Neural progenitor cell (in vitro differentiated cells): ENCODE results near the gene ASF1A. TPM values are rescaled to one million over a fixed set of nuclear protein-coding genes. Genes with fewer than 3 reads are reported as not detected.

Experiments
- DNase-seq: peaks from one replicate; pipeline ENCODE4 v3.0.0-alpha.2; 2016; ENCODE audit warnings: low spot score
- H2AFZ ChIP-seq: fragments of 200-600 bp; sonication (generic); replicated peaks from 2 replicates; pipeline ENCODE4 v1.6.1; 2016; ENCODE audit warnings: antibody characterized with exemption
- H3F3A ChIP-seq: fragments of 200-600 bp; sonication (generic); 2 replicates; pipeline ENCODE4 v1.6.1; 2016; ENCODE audit warnings: antibody characterized with exemption, low read depth
- H3K27ac ChIP-seq: fragments of 200-600 bp; sonication (generic); 2 replicates; pipeline ENCODE4 v1.5.1; 2016; ENCODE audit warnings: mild to moderate bottlenecking
- H3K27me3 ChIP-seq: fragments of 200-600 bp; sonication (generic); 2 replicates; pipeline ENCODE4 v1.6.1; 2016; ENCODE audit warnings: mild to moderate bottlenecking, moderate library complexity
- H3K36me3 ChIP-seq: fragments of 200-600 bp; sonication (generic); 2 replicates; pipeline ENCODE4 v1.5.1; 2016
- H3K4me1 ChIP-seq: fragments of 200-600 bp; sonication (generic); 2 replicates; pipeline ENCODE4 v1.6.1; 2016; ENCODE audit warnings: mixed run types
- H3K4me2 ChIP-seq: fragments of 200-600 bp; sonication (generic); 2 replicates; pipeline ENCODE4 v1.6.1; 2016
- H3K4me3 ChIP-seq: fragments of 200-600 bp; sonication (generic); 2 replicates; pipeline ENCODE4 v1.5.1; 2016
- H3K79me2 ChIP-seq: fragments of 200-600 bp; sonication (generic); 2 replicates; pipeline ENCODE4 v1.6.1; 2016; ENCODE audit warnings: low read depth
- H3K9ac ChIP-seq: fragments of 200-600 bp; sonication (generic); 2 replicates; pipeline ENCODE4 v1.6.1; 2016
- H3K9me3 ChIP-seq: fragments of 200-600 bp; sonication (generic); 2 replicates; pipeline ENCODE4 v1.5.1; 2016; ENCODE audit warnings: low read depth
- H4K20me1 ChIP-seq: fragments of 200-600 bp; sonication (generic); 2 replicates; pipeline ENCODE4 v1.6.1; 2016; ENCODE audit warnings: low read depth
- H3K27ac Mint-ChIP-seq: 3 replicates; pipeline ENCODE4 v1.8.0; 2021; ENCODE audit warnings: mixed read lengths
- H3K27me3 Mint-ChIP-seq: 2 replicates; pipeline ENCODE4 v1.8.0; 2022; ENCODE audit warnings: low read depth, mild to moderate bottlenecking, inconsistent platforms, moderate library complexity, mixed read lengths; ENCODE audit not compliant: insufficient read depth
- H3K36me3 Mint-ChIP-seq: 3 replicates; pipeline ENCODE4 v1.8.0; 2021; ENCODE audit warnings: mixed read lengths
- H3K4me1 Mint-ChIP-seq: 3 replicates; pipeline ENCODE4 v1.8.0; 2021; ENCODE audit warnings: mixed read lengths
- H3K4me3 Mint-ChIP-seq: 3 replicates; pipeline ENCODE4 v1.8.0; 2021; ENCODE audit warnings: mild to moderate bottlenecking, moderate library complexity, mixed read lengths
- H3K9me3 Mint-ChIP-seq: 3 replicates; pipeline ENCODE4 v1.8.0; 2020; ENCODE audit warnings: mixed read lengths
- EZH2 ChIP-seq: fragments of 200-600 bp; sonication (generic); IDR thresholded peaks from 2 replicates; pipeline ENCODE4 v1.6.1; 2017; ENCODE audit warnings: antibody characterized with exemption, mild to moderate bottlenecking, moderate library complexity
- EZH2phosphoT487 ChIP-seq: fragments of 200-600 bp; sonication (generic); IDR thresholded peaks from 2 replicates; pipeline ENCODE4 v1.6.1; 2017; ENCODE audit warnings: antibody characterized with exemption
- total RNA-seq: library from RNA; depleted of rRNA; stranded (reverse); fragments of >200 nt; gene quantifications from 2 replicates; pipeline ENCODE4 v1.2.3, GENCODE V29; 2015; ENCODE audit warnings: low replicate concordance
- TF ChIP-seq, protein P1 (sequence below): fragments of 200-600 bp; sonication (generic); IDR thresholded peaks from 2 replicates; pipeline ENCODE4 v1.5.1; 2017; ENCODE audit warnings: antibody characterized with exemption, mild to moderate bottlenecking

ASF1A gene
- total RNA-seq, 1 donor from 2014 or later = 54.8 TPM

DNA sequence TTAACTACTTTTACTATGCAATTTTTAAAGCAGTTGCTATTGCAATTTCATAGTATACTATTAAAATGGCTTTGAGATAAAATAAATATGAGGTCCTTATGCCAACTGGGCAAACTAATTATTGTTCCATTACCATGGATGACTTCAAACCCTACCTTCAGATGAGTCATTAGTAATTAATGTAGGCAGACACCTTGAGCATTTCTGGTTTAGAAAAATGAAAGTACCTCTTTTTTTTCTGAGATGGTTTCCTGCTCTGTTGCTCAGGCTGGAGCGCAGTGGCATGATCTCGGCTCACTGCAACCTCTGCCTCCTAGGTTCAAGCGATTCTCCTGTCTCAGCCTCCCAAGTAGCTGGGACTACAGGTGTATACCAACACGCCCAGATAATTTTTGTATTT lies 11.9 kb downstream of the ASF1A start:
- no peak overlapping the region for H3K9ac ChIP-seq
- no peaks in the 10 kb centered on the region for H3K9me3 ChIP-seq
- H2AFZ ChIP-seq = no peak overlapping the region
- no peak for DNase-seq
- TF ChIP-seq EZH2phosphoT487 = no peak
- TF ChIP-seq EZH2 = no peak
- TF ChIP-seq, protein P1, sequence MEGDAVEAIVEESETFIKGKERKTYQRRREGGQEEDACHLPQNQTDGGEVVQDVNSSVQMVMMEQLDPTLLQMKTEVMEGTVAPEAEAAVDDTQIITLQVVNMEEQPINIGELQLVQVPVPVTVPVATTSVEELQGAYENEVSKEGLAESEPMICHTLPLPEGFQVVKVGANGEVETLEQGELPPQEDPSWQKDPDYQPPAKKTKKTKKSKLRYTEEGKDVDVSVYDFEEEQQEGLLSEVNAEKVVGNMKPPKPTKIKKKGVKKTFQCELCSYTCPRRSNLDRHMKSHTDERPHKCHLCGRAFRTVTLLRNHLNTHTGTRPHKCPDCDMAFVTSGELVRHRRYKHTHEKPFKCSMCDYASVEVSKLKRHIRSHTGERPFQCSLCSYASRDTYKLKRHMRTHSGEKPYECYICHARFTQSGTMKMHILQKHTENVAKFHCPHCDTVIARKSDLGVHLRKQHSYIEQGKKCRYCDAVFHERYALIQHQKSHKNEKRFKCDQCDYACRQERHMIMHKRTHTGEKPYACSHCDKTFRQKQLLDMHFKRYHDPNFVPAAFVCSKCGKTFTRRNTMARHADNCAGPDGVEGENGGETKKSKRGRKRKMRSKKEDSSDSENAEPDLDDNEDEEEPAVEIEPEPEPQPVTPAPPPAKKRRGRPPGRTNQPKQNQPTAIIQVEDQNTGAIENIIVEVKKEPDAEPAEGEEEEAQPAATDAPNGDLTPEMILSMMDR = no peak
- H3K4me1 ChIP-seq = no peaks in the 10 kb centered on the region
- no peaks in the 10 kb centered on the region for H3K4me1 Mint-ChIP-seq
- no peaks in the 10 kb centered on the region for H3K9me3 Mint-ChIP-seq
- peaks cover 33% of the 10 kb centered on the region for H4K20me1 ChIP-seq
- no peak overlapping the region for H3K4me3 Mint-ChIP-seq
- H3K27ac Mint-ChIP-seq = no peak overlapping the region
- H3K36me3 ChIP-seq = peaks cover 25% of the 10 kb centered on the region
- no peaks in the 10 kb centered on the region for H3K27me3 ChIP-seq
- H3K4me3 ChIP-seq = no peak overlapping the region
- H3K36me3 Mint-ChIP-seq = peaks cover 54% of the 10 kb centered on the region
- H3K27me3 Mint-ChIP-seq = no peaks in the 10 kb centered on the region
- no peak overlapping the region for H3K4me2 ChIP-seq
- H3K27ac ChIP-seq = no peak overlapping the region
- peaks cover 54% of the 10 kb centered on the region for H3K79me2 ChIP-seq
- H3F3A ChIP-seq = no peaks in the 10 kb centered on the region

DNA sequence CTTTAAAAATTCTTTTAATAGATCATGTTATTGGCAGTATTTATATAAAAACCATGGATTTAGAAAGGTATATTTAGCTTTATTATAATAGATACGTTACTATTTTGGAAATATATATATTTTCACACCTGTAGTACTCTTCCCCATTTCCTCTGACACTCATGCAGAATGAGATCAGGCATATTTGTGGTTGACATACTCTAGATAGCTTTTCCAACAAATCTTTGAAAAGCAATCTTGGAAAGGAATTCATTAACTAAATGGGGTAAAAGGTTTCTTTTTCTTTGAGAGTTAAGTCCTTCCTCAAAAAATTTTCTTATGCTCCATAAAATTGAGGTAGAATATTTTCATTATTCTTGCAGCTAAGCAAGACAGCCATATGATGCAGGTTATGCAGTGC lies 14.5 kb downstream of the ASF1A start:
- Histone ChIP-seq H3K9me3 (no peaks in the 10 kb centered on the region), H3K27ac (no peak overlapping the region), H2AFZ (no peak overlapping the region), H3K27me3 (no peaks in the 10 kb centered on the region), H3K9ac (no peak overlapping the region), H3K36me3 (peaks cover 28% of the 10 kb centered on the region), H3K4me1 (no peaks in the 10 kb centered on the region), H3K4me3 (no peak overlapping the region), H4K20me1 (peaks cover 15% of the 10 kb centered on the region), H3K79me2 (peaks cover 28% of the 10 kb centered on the region), H3K4me2 (no peak overlapping the region), H3F3A (no peaks in the 10 kb centered on the region)
- no peaks in the 10 kb centered on the region for H3K27me3 Mint-ChIP-seq
- H3K4me1 Mint-ChIP-seq = no peaks in the 10 kb centered on the region
- H3K27ac Mint-ChIP-seq = no peak overlapping the region
- TF ChIP-seq EZH2phosphoT487 (no peak), EZH2 (no peak)
- TF ChIP-seq, protein P1 = no peak
- no peak overlapping the region for H3K4me3 Mint-ChIP-seq
- H3K9me3 Mint-ChIP-seq = no peaks in the 10 kb centered on the region
- no peak for DNase-seq
- H3K36me3 Mint-ChIP-seq = peaks cover 47% of the 10 kb centered on the region

DNA sequence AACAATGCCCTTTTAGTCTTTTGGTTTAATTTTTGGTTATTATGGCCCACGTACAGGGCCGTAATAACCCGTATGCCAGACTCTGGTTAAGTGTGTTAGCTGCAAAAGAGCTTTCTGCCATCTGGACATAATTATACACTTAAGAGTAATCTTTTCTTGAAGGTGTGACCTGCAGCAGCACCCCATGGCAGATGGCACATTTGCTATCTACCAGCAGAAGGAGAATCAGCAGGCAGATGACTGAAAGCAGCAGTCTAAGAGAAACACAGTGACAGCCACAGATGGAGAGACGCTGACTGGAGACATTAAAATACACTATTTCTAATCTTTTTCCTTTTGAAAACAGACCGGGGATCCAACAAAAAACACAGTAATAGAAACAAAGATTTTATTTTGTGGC lies 18.7 kb downstream of the ASF1A start:
- TF ChIP-seq, protein P1 = no peak
- TF ChIP-seq EZH2 (no peak), EZH2phosphoT487 (no peak)
- H3K4me3 ChIP-seq = no peak overlapping the region
- no peak overlapping the region for H3K4me2 ChIP-seq
- DNase-seq = no peak
- H4K20me1 ChIP-seq = peaks cover 3% of the 10 kb centered on the region
- no peaks in the 10 kb centered on the region for H3K4me1 ChIP-seq
- H3K27me3 Mint-ChIP-seq = no peaks in the 10 kb centered on the region
- H3F3A ChIP-seq = no peaks in the 10 kb centered on the region
- no peaks in the 10 kb centered on the region for H3K79me2 ChIP-seq
- H3K9me3 Mint-ChIP-seq = no peaks in the 10 kb centered on the region
- H3K9me3 ChIP-seq = no peaks in the 10 kb centered on the region
- H2AFZ ChIP-seq = no peak overlapping the region
- no peaks in the 10 kb centered on the region for H3K27me3 ChIP-seq
- peaks cover 20% of the 10 kb centered on the region for H3K36me3 ChIP-seq
- H3K36me3 Mint-ChIP-seq = peaks cover 29% of the 10 kb centered on the region
- H3K9ac ChIP-seq = no peak overlapping the region
- H3K4me3 Mint-ChIP-seq = no peak overlapping the region
- no peak overlapping the region for H3K27ac ChIP-seq
- no peaks in the 10 kb centered on the region for H3K4me1 Mint-ChIP-seq
- no peak overlapping the region for H3K27ac Mint-ChIP-seq
